ENCODE results near the gene PTPN3.
"Not testable (repeated sequence)": the region's sequence is repeated elsewhere in the genome, so short reads cannot be mapped to it uniquely, and the experiment has no call there.

The PTPN3 gene, protein sequence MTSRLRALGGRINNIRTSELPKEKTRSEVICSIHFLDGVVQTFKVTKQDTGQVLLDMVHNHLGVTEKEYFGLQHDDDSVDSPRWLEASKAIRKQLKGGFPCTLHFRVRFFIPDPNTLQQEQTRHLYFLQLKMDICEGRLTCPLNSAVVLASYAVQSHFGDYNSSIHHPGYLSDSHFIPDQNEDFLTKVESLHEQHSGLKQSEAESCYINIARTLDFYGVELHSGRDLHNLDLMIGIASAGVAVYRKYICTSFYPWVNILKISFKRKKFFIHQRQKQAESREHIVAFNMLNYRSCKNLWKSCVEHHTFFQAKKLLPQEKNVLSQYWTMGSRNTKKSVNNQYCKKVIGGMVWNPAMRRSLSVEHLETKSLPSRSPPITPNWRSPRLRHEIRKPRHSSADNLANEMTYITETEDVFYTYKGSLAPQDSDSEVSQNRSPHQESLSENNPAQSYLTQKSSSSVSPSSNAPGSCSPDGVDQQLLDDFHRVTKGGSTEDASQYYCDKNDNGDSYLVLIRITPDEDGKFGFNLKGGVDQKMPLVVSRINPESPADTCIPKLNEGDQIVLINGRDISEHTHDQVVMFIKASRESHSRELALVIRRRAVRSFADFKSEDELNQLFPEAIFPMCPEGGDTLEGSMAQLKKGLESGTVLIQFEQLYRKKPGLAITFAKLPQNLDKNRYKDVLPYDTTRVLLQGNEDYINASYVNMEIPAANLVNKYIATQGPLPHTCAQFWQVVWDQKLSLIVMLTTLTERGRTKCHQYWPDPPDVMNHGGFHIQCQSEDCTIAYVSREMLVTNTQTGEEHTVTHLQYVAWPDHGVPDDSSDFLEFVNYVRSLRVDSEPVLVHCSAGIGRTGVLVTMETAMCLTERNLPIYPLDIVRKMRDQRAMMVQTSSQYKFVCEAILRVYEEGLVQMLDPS
- 0 to 1.4 (median 0.17) reads per million in 9 experiments for total RNA-seq

DNA sequence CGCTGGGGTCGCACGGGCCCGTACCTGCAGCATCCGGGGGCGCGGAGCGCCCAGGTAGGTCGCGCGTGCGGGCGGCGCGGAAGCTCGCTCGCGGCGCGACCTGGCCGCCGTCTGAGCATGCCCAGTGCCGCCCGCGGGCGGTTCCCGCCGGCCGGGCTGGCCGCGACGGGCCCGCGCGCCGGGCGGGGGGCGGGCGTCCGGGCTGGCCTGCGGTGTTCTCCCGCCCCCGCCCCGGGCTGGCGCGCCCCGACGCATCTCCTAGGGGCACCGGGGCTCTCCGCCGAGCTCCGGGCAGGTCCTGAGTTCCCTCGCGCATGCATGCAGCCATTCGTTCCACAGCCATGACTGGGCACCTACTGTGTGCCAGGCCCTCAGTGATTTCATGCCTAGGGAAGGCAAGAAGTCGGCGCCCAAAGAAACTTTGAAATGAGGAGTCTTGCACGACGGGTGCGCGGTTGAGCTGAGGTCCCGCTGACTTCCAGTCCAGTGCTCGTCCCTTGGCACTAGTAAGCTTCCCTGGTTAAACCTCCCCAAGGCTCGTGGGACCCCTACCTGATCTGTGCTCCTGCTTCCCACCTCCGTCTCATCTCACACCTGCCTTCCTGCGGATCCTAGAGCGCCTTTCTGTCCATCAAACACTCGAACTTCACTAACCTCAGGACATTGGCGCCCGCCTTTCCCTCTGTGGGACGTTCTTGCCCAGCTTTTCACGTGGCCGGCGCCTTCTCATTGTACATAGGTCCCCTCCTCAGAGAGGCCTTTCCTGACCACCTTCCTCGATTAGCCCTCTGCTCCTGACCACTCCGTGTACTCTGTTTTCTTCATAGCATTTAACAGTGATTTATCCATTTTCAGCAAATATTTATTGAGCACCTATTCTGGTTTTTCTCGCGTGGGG lies at the start of gene PTPN3:
TSS of gene PTPN3 (minus strand) at position 113 of the 898 bp plus-strand sequence. CDS start 34,873 bp downstream, outside the sequence.
- Mint-ChIP-seq H3K4me1 (ENCODE audit: low read depth in 2 of 2) (no peaks in the 10 kb centered on the region), H3K9me3 (peaks cover 0 to 5% of the 10 kb centered on the region in 2 donors), H3K4me3 (no peak within 1 kb of the TSS), H3K27ac (no peak within 1 kb of the TSS), H3K36me3 (ENCODE audit: insufficient read depth) (no peaks in the 10 kb centered on the region), H3K27me3 (peaks cover 33 to 66% of the 10 kb centered on the region in 2 donors)
- DNase-seq: no peak
- ATAC-seq (replicated peaks): no peak

DNA sequence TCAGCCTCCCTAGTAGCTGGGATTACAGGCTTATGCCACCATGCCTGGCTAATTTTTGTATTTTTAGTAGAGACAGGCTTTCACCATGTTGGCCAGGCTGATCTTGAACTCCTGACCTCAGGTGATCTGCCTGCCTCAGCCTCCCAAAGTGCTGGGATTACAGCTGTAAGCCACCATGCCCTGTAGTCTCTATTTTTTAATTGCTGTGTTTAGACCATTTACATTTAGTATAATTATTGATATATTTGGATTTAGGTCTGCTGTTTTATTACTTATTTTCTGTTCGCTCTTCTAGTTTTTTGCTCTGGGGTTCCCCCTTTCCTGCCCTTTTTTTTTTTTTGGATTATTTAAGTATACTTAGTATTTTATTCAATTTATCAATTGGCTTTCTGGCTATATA lies 46.8 kb upstream of the PTPN3 start:
- peaks cover 0 to 26% of the 10 kb centered on the region in 2 donors for H3K9me3 Mint-ChIP-seq
- not testable (repeated sequence) for H3K4me3 Mint-ChIP-seq; H3K27me3 Mint-ChIP-seq; DNase-seq; H3K36me3 Mint-ChIP-seq (ENCODE audit: insufficient read depth); H3K27ac Mint-ChIP-seq; ATAC-seq (replicated peaks); H3K4me1 Mint-ChIP-seq (ENCODE audit: low read depth in 2 of 2)

DNA sequence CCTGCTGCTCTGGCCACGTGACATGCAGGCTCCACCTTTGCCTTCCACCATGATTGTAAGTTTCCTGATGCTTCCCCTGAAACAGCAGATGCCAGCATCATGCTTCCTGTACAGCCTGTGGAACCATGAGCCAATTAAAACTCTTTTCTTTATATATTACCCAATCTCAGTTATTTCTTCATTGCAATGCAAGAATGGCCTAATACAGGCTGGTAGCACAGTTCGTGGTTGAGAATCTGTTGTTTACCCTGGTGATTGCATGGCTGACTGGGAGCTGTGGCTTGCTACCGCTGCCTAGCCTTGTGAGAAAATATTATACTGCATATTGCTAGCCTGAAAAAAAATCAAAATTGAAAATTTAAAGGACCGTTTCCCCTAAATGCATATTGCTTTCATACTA lies 44.8 kb upstream of the PTPN3 start:
- ATAC-seq (replicated peaks) (no peak), DNase-seq (no peak)
- Mint-ChIP-seq H3K4me3 (no peak overlapping the region), H3K27me3 (peaks cover 0 to 5% of the 10 kb centered on the region in 2 donors), H3K9me3 (peaks cover 3 to 25% of the 10 kb centered on the region in 2 donors), H3K4me1 (ENCODE audit: low read depth in 2 of 2) (no peaks in the 10 kb centered on the region), H3K36me3 (ENCODE audit: insufficient read depth) (no peaks in the 10 kb centered on the region), H3K27ac (no peak overlapping the region)

DNA sequence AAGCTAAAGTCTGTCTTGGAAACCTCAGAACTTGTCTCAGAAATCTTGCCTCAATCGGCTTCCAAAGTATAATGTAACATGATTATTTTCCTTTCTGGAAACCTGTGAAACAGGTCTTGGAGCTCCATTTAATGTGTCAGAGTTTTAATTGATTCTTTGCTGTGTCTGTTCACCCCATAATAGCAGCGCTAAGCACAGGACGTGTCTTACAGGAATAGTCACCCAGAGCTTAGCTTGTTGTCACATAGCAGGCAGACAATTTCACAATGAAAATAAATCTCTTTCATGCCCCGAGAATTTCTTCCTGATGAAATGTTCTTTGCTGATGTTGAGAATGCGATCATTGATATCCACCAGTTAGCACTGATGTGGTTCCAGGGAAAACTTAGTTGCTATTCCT lies 40.2 kb upstream of the PTPN3 start:
- H3K4me1 Mint-ChIP-seq (ENCODE audit: low read depth in 2 of 2): no peaks in the 10 kb centered on the region
- H3K4me3 Mint-ChIP-seq: no peak overlapping the region
- no peak for ATAC-seq (replicated peaks)
- no peak overlapping the region for H3K27ac Mint-ChIP-seq
- no peak for DNase-seq
- peaks cover 0 to 5% of the 10 kb centered on the region in 2 donors for H3K27me3 Mint-ChIP-seq
- H3K36me3 Mint-ChIP-seq (ENCODE audit: insufficient read depth): no peaks in the 10 kb centered on the region
- peaks cover 3 to 10% of the 10 kb centered on the region in 2 donors for H3K9me3 Mint-ChIP-seq

DNA sequence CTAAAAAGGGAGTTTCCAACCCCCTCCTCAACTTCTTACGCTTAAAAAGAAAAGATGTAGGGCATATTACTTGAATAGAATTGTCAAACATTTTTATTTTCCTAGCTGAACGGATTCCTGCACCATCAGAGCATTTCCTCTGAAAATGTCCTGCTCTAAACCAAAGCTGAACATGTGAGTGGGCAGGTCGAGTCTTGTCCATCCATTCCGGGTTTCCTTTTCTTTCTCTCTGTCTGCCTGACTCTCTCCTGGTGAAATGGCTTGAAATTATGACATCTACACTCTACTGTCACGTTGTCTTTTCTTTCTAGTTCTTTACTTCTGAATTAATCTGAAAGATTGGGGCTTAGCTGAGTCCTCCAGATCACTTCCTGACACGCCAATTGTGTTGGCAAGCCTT lies 39.2 kb upstream of the PTPN3 start:
- H3K4me3 Mint-ChIP-seq: no peak overlapping the region
- H3K36me3 Mint-ChIP-seq (ENCODE audit: insufficient read depth): no peaks in the 10 kb centered on the region
- ATAC-seq (replicated peaks) (no peak), DNase-seq (no peak)
- no peak overlapping the region for H3K27ac Mint-ChIP-seq
- H3K4me1 Mint-ChIP-seq (ENCODE audit: low read depth in 2 of 2): no peaks in the 10 kb centered on the region
- H3K27me3 Mint-ChIP-seq: peaks cover 0 to 5% of the 10 kb centered on the region in 2 donors
- H3K9me3 Mint-ChIP-seq: peaks cover 3 to 10% of the 10 kb centered on the region in 2 donors

DNA sequence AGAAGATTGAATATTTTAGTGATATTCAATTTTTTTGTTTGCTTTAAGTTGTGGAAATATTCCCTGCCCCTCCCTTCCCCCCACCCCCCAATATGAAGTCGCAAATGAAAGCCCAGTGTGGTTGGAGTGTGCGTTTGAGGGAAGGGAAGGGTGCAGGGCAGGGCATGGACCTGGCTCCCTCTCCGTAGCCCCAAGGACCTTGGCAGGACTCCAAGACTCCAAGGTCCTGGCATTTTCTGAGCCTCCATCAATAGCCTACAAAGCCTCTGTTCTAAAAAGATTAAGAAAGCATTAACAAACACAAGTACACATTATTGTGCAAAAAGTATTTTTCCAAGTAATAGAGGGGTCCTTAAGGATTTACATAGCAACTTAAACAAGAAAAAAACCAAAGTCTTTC lies 38.8 kb upstream of the PTPN3 start:
- ATAC-seq (replicated peaks) (no peak), DNase-seq (no peak)
- no peaks in the 10 kb centered on the region for H3K36me3 Mint-ChIP-seq (ENCODE audit: insufficient read depth)
- no peak overlapping the region for H3K4me3 Mint-ChIP-seq
- H3K9me3 Mint-ChIP-seq: peaks cover 3 to 10% of the 10 kb centered on the region in 2 donors
- H3K4me1 Mint-ChIP-seq (ENCODE audit: low read depth in 2 of 2): no peaks in the 10 kb centered on the region
- H3K27me3 Mint-ChIP-seq: peaks cover 0 to 5% of the 10 kb centered on the region in 2 donors
- H3K27ac Mint-ChIP-seq: no peak overlapping the region

DNA sequence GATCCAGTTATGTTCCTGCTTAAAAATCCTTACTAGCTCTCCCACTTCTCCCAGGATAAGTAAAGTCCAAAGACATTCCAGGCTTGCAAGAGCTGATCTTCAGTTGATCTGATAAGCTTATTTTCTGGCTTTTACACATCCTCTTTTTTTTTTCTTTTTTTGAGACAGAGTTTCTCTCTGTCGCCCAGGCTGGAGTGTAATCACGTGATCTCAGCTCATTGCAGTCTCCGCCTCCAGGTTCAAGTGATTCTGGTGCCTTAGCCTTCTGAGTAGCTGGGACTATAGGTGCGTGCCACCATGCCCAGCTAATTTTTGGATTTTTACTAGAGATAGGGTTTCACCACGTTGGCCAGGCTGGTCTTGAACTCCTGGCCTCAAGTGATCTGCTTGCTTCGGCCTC lies 37.3 kb upstream of the PTPN3 start:
- Mint-ChIP-seq H3K4me3 (no peak overlapping the region), H3K27ac (no peak overlapping the region), H3K36me3 (ENCODE audit: insufficient read depth) (no peaks in the 10 kb centered on the region), H3K9me3 (peaks cover 3 to 10% of the 10 kb centered on the region in 2 donors), H3K27me3 (peaks cover 0 to 5% of the 10 kb centered on the region in 2 donors), H3K4me1 (ENCODE audit: low read depth in 2 of 2) (no peaks in the 10 kb centered on the region)
- DNase-seq (no peak), ATAC-seq (replicated peaks) (no peak)

DNA sequence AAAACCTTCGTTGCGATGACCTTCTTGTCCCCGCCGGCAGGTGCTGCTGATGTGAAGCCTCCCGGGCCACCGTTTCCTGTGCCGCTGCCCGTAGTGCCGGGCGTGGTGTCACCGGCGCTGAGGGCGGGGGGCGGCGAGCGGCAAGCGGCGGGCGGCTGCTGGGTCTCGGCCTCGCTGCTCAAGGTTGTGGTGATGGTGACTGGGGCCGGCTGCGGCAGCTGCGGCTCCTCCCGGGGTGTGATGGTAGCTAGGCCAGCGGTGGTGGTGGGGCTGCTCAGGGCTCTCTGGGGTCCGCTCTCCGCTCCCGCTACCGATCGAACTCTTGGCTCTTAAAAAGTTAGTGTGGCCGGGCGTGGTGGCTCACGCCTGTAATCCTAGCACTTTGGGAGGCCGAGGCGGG lies 36.0 kb upstream of the PTPN3 start:
- Mint-ChIP-seq H3K27ac (no peak overlapping the region), H3K27me3 (no peaks in the 10 kb centered on the region), H3K4me3 (no peak overlapping the region), H3K36me3 (ENCODE audit: insufficient read depth) (no peaks in the 10 kb centered on the region), H3K9me3 (peaks cover 0 to under 1% of the 10 kb centered on the region in 2 donors), H3K4me1 (ENCODE audit: low read depth in 2 of 2) (no peaks in the 10 kb centered on the region)
- DNase-seq: no peak
- no peak for ATAC-seq (replicated peaks)

DNA sequence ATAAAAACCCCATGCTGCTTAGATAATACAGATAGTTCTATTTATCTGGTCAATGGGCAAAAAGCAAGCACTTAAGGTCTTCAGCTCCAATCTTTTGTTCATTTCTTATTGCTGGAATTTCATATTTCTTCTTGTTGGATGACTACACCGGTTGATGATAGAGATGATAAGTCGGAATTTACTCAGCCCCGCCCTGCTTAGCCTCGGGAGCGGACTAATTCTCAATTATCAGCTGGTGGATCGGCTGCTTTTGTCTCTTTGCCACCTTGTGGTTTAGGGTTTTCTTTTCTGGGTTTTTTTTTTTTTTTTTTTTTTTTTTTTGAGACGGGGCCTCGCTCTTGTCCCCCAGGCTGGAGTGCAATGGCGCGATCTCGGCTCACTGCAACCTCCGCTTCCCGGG lies 34.5 kb upstream of the PTPN3 start:
- not testable (repeated sequence) for ATAC-seq (replicated peaks); H3K36me3 Mint-ChIP-seq (ENCODE audit: insufficient read depth); H3K9me3 Mint-ChIP-seq; H3K4me3 Mint-ChIP-seq; H3K4me1 Mint-ChIP-seq (ENCODE audit: low read depth in 2 of 2); H3K27ac Mint-ChIP-seq; H3K27me3 Mint-ChIP-seq; DNase-seq

DNA sequence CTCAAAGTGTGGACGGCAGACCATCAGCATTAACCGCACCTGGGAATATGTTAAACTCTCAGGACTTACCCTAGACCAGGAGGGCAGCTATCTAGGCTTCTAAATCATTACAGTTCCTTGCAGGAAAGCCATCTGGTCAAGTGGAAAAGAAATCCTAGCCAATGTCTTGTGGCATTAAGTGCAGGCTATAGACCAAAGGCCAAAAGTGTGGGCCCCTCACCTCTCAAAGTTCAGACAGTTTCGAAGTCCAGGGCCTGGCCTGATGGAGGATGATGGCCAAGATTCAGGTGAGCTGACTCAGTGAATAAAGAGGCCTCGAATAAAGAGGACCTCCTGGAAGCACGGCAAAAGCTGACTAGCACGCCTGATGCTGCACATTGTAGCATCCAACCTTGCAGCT lies 24.0 kb upstream of the PTPN3 start:
- H3K9me3 Mint-ChIP-seq: no peaks in the 10 kb centered on the region
- H3K27me3 Mint-ChIP-seq: no peaks in the 10 kb centered on the region
- H3K36me3 Mint-ChIP-seq (ENCODE audit: insufficient read depth): no peaks in the 10 kb centered on the region
- no peaks in the 10 kb centered on the region for H3K4me1 Mint-ChIP-seq (ENCODE audit: low read depth in 2 of 2)
- no peak for ATAC-seq (replicated peaks)
- H3K4me3 Mint-ChIP-seq: no peak overlapping the region
- DNase-seq: no peak
- H3K27ac Mint-ChIP-seq: no peak overlapping the region

DNA sequence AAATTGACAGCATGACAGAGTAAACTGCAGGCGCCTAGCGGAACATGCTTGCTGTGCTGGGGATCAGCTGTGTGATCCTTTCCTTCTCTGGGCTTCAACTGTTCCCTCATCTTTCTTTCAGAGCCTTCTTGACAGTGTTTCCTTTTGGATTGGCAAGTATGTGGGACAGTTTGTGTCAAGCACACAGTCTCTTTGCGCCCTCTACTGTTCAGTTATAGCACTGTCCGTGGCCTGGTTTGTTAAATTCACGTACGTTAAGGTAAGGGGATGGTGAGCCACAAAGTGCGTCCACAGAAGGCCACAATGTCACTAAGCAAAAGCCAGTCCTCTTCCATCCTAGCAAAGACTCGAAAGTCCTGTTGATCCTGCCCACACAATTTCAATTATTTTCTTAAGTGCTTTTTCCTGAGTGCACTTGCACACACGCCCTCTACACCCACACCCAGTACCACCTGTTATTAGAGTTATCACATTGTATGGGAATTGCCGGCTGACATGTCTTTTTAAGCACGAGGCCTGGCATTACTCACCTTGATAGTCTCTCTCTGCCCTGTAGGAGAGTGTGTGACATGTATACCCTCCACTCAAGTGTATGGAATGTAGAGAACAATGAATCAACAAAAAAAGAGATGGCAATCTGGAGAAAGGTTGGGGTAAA lies 22.5 kb upstream of the PTPN3 start:
- Mint-ChIP-seq H3K27ac (no peak overlapping the region), H3K9me3 (peaks cover 0 to 6% of the 10 kb centered on the region in 2 donors), H3K27me3 (no peaks in the 10 kb centered on the region), H3K36me3 (ENCODE audit: insufficient read depth) (no peaks in the 10 kb centered on the region), H3K4me3 (no peak overlapping the region), H3K4me1 (ENCODE audit: low read depth in 2 of 2) (no peaks in the 10 kb centered on the region)
- no peak for ATAC-seq (replicated peaks)
- DNase-seq: no peak

DNA sequence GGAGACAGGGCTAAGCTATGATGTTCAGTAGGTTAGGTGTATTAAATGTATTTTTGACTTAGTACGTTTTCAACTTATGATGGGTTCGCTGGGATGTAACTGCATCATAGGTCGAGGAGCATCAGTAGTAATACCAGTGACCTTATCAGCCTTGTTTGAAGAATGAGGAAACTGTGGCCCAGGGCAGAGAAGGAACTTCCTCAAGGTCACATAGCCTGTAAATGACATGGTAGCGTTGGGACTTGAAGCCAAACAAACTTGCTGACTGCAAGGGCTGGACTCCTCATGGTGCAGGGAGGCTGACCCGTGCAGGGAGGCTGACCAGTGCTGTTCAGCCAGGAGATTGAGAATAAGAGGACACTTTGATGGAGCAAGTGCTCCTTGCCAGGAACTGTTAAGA lies 21.3 kb upstream of the PTPN3 start:
- H3K27ac Mint-ChIP-seq: no peak overlapping the region
- H3K36me3 Mint-ChIP-seq (ENCODE audit: insufficient read depth): no peaks in the 10 kb centered on the region
- no peaks in the 10 kb centered on the region for H3K27me3 Mint-ChIP-seq
- DNase-seq (no peak), ATAC-seq (replicated peaks) (no peak)
- H3K4me3 Mint-ChIP-seq: no peak overlapping the region
- no peaks in the 10 kb centered on the region for H3K4me1 Mint-ChIP-seq (ENCODE audit: low read depth in 2 of 2)
- peaks cover 0 to 6% of the 10 kb centered on the region in 2 donors for H3K9me3 Mint-ChIP-seq
